ENCODE measurements around the gene KCNK15.
"Not testable (repeated sequence)": the region's sequence is repeated elsewhere in the genome, so short reads cannot be mapped to it uniquely, and the experiment has no call there.

Gene KCNK15

DNA sequence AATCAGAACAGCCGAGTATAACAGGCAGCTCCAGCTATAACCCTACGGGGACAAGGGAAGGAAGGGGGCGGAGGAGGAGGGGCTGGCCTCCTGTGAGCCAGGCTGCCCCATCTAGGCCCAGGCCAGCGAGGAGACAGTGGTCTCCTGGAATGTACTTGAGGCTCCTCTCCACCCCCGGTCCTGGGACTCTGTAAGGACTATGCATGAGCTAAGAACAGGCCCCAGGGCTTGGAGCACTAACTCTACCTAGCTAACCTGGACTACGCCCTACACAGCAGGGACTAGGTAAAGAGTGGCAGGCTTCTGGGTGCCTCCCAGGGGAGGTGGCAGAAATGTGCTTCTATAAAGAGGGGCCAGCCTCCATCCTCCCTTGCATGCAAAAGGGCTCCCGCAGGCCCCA, 8.9 kb downstream of the KCNK15 start:
- in situ Hi-C loops (cut with MboI; ENCODE audit: low sequenced_read_pairs), result no loop called here

DNA sequence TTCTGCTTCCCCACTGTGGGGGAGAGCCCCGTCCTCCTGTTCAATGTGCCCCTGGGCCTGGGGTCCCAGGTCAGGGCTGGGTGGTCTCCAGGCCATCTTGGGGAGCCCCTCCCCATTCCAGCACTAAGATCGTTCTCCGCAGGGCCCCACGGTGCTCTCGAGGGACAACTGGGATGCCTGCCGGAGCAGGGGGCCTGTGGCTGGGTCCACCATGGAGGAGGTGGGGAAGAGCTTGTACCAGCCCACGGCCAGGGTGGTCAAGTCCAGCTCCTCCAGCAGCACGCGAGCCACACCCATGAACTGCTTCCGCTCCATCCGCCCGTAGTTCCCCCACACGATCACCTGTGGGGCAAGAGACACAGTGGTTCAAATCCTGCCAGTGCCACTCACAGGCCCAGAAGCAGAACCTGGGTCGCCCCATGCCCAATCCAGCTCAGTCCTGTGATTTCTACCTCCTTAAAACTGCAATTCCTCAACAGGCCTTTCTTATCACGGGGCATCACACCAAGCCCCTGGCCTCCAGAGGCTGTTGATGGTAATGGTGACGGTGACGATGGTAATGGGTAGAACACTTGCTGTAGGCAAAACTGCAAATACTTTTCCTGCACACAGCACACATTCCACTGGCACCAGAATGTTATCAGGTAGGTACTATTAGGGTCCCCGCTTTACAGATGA, 10.5 kb downstream of the KCNK15 start:
- in situ Hi-C loops (cut with MboI; ENCODE audit: low sequenced_read_pairs), result no loop called here

GRCh38 chr20:44756956-44757355, 11.3 kb downstream of the KCNK15 start:
- in situ Hi-C loops (cut with MboI; ENCODE audit: low sequenced_read_pairs), result no loop called here

DNA sequence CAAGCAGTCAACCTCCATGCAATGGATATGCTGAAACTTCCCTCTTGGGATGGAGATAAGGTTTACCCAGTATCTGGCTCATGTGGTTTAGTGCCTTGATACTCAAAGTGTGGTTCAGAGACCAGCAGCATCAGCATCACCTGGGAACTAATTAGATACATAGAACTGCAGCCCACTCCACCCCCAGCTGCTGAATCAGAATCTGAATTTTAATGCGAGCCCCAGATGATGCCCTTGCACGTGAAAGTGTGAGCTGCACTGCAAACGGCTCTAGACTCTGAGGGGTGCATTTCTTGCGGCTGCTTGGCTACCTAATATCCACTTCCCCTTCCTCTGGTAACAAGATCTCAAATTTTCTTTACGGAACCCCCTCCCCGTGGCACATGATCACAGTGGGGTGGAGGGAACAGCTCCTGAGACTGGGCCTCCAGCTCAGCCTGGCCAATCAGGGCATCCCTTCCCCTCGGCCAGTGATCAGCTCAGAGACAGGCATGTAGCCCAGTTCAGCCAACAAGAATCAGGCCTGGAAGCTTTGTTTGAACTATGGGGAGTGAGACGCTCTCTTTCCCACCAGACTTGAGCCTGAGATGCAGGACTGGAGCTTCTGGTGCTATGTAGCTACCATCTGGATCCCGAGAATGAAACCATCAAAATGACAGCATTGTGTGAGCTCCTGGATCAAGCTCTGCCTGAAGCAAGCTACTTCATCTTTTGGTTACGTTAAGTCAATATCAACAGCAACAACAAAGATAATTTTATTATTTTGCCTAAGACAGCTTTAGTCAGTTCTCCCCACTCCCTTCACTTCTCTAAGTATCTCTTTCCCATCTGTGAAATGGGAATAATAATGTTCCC, 12.8 kb downstream of the KCNK15 start:
- in situ Hi-C loops (cut with MboI; ENCODE audit: low sequenced_read_pairs), result no loop called here

DNA sequence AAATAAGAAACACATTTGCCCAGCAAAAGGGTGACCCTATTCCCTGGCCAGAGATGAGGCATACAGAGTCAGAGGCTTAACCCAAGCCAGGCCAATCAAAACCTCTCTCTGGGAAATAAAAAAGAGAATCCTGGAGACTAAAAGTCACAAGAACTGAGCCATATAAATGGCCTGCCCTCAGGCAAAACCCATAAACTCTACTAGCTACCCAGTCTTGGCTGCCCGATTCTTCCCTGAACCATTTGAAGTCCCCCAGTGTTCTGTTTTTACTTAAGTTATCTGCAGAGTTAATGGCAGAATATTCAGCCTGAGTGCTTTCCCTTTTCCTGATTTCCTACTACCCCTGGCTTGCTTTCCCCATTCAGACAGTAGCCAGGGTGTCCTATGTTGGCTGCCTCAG, 13.9 kb downstream of the KCNK15 start:
- in situ Hi-C loops (cut with MboI; ENCODE audit: low sequenced_read_pairs), result no loop called here

DNA sequence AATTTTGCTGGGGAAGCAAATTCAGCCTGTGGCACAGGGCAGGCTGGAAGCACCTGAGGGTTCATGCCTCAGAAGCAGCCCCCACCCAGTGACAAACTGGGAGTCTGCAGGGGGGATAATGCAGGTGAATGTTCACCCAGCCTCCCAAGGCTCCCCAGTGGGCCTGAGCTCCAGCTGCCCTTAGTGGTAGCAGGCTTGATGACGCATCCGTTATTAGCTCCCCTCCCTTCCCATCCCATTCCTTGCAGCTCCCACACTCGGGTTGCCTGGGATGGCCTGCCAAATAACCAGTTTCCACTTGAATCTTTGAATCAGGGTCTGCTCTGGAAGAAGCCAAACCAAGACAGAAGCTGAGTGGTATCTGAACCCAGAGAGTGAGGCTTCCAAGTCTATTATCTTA, 15.8 kb downstream of the KCNK15 start:
- in situ Hi-C loops (cut with MboI; ENCODE audit: low sequenced_read_pairs), result no loop called here

DNA sequence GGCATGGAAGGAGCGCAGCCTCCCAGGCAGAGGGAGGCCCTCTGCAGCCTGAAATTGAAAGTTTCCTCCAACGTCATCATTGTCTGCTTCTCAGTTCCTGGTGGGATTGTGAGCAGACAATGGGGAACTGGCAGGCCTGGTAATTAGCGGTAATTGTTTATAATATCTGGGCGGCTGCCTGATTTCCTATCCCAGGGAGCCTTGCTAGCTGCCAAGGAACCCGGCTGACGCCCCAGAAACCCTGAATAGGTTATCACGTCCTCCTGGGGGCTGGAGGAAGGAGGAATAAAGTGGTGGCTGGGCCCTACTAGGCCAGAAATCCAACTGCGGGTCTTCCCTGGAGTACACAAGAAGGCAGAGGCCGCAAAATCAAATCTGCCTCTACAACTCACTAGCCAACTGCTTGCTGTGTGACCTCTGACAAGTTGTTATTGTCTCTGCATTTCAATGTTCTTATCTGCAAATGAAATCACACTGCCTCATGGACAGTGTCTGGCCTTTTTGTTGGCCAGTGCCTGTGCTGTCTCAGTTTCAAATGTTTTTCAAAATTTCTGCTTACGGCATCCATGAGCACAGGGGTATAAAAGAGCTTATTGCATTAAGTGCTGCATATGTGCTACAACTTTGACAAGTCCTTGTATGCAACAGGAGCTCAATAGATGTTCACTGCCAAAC, 16.9 kb downstream of the KCNK15 start:
- in situ Hi-C loops (cut with MboI; ENCODE audit: low sequenced_read_pairs), result no loop called here

GRCh38 chr20:44763798-44764197, 18.1 kb downstream of the KCNK15 start:
- in situ Hi-C loops (cut with MboI; ENCODE audit: low sequenced_read_pairs), result not testable (repeated sequence)

- in situ Hi-C loops (cut with MboI; ENCODE audit: low sequenced_read_pairs), result no loop called here
Observed at GRCh38 chr20:44765091-44765490, 19.4 kb downstream of the KCNK15 start.

- in situ Hi-C loops (cut with MboI; ENCODE audit: low sequenced_read_pairs), result no loop called here
Observed at GRCh38 chr20:44765701-44766347, 20.2 kb downstream of the KCNK15 start.

- in situ Hi-C loops (cut with MboI; ENCODE audit: low sequenced_read_pairs), result no loop called here
Observed at GRCh38 chr20:44768256-44768655, 22.6 kb downstream of the KCNK15 start.

DNA sequence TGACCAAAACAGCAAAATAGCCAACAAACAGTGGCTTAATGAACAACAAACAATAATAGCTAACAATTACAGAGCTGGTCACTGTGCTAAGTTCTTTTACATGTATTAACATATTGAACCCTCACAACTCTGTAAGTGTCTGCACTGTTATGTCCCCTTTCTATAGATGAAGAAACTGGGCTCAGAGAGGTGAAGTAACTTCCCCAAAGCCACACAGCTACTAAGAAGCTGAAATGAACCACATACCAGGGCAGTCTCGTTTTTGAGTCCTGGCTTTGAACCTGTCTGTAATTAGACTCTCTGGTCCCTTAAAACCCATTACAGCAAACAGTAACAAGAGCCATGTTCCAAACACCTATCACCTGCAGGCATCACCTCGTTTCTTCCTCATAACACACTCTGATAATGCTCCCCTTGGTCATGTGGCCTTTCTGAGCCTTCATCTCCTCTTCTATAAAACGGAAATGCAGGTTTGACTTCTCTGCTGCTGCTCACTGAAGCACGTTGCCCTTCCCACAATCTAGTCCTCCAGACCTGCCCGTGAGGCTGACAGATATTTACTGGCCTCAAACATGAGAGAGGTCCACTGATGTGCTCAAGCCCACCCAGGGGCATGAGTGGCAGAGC, 23.3 kb downstream of the KCNK15 start:
- in situ Hi-C loops (cut with MboI; ENCODE audit: low sequenced_read_pairs), result no loop called here

- in situ Hi-C loops (cut with MboI; ENCODE audit: low sequenced_read_pairs), result no loop called here
Observed at GRCh38 chr20:44769481-44769863, 23.8 kb downstream of the KCNK15 start.

DNA sequence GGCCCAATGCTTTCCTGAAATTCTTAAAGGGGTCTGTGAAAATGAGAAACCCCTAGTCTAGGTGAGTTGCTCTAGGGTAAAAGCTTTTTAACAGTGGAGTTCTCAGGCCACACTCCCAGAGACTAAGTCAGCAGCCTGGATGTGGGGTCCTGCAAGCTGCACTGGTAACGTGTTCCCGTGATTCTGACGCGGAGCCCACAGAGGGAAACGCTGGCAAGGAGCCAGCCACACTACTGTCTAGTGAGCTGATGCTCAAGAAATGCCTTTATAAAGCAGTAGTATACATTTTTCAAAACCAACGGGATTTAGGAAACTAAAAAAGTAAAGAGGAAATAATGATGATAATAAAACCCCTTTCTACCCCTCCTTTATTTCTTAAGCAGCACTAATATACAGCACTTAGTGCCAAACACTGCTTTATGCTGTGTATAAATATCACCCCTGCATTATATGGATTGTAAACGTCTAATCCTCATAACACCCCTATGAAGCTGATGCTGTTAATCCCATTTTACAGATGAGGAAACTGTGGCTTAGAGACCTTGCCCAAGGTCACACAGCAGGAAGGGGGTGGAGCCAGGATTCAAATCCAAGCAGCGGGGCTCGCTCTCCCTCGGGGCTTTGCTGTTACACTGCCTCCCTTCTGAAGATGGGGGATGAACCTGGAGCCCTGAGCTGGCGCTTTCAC, 25.0 kb downstream of the KCNK15 start:
- in situ Hi-C loops (cut with MboI; ENCODE audit: low sequenced_read_pairs), result no loop called here

- in situ Hi-C loops (cut with MboI; ENCODE audit: low sequenced_read_pairs), result no loop called here
Observed at GRCh38 chr20:44771172-44771535, 25.5 kb downstream of the KCNK15 start.

DNA sequence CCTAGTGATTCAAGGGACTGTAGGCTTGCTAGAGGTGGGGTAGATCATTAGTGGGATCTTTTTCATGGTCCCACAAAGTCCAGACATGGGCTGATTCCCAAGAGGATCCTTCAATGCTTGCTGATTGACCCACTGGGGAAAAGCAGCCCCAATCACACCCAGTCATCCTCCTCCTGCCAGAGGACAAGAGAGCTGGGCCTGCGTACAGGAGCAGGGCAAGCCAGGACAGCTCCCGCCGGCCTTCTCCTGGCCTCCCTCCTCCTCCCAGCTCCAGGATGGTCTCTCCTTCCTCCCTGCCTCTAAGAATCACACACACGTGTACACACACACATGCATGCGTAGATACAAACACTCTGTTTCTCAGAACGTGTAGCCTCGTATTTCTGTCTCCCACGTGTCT, 27.0 kb downstream of the KCNK15 start:
- in situ Hi-C loops (cut with MboI; ENCODE audit: low sequenced_read_pairs), result no loop called here

DNA sequence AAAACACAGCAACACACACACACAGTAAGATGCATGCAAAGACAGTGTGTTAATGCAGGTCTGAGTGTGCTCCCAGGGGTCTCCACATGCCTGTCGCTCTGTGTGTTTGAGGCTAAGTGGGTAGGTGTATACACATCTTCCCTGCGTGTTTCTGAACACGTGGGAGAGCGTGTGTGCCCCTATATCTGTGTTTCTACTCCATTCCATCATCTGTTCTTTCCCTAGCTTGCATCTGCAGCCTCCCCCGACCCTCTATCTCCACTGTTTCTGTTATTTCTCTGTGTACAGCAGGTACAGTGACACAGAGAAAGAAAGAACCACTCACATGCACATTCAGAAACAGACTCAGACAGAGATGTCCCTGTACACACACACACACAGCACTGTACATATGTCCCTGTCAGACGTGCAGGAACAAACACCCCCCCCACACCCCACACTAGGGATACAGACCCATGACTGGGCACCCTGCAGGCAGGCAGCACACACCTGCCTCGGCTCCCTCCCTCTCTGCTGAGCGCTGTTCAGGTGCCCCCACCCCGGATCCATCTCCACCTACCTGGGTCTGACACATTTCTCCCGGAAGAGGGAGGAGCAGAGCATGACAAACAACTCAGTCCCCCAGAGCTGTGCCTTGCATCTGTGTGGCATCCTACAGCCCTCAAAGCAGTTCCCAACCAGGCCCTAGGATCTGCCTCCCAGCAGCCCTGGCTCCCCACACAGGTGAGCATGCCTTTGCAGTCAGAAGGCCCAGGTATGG, 27.6 kb downstream of the KCNK15 start:
- in situ Hi-C loops (cut with MboI; ENCODE audit: low sequenced_read_pairs), result no loop called here

- in situ Hi-C loops (cut with MboI; ENCODE audit: low sequenced_read_pairs), result no loop called here
Observed at GRCh38 chr20:44776980-44777379, 31.3 kb downstream of the KCNK15 start.

GRCh38 chr20:44780226-44780625, 34.6 kb downstream of the KCNK15 start:
- in situ Hi-C loops (cut with MboI; ENCODE audit: low sequenced_read_pairs), result no loop called here

GRCh38 chr20:44781118-44781517, 35.5 kb downstream of the KCNK15 start:
- in situ Hi-C loops (cut with MboI; ENCODE audit: low sequenced_read_pairs), result no loop called here
